IMR-90 (cell line): ENCODE results near the gene LRRC4C. TPM values are rescaled to one million over a fixed set of nuclear protein-coding genes. Genes with fewer than 3 reads are reported as not detected.

Experiments used
- ATAC-seq: fragments of 200-7000 bp; cut with Tn5 transposase; 2 replicates; pipeline ENCODE4 v1.9.1; 2020; ENCODE audit warnings: low read depth, mild to moderate bottlenecking, moderate library complexity
- BruUV-seq: library from RNA; stranded (reverse); fragments of 400-500 nt; replicated peaks from 2 replicates; lab custom pipeline; 2021; lab: Mats Ljungman, UMichigan
- CTCF ChIA-PET: fragments of 300-600 bp; formaldehyde crosslinking; extraction: SDS; loops from one replicate; lab custom pipeline; 2021; ENCODE audit warnings: antibody characterized with exemption; lab: Yijun Ruan, JAX
- POLR2A ChIA-PET: fragments of 300-600 bp; sonication (Branson Sonifier 250); formaldehyde crosslinking; loops from one replicate; lab custom pipeline; 2022; ENCODE audit warnings: antibody characterized with exemption; ENCODE audit not compliant: unreplicated experiment; lab: Charles Lee
- DNase-seq: peaks from one replicate; pipeline ENCODE4 v3.0.0; 2013
- H2AFZ ChIP-seq: replicated peaks from 2 replicates; pipeline ENCODE3; 2013; ENCODE audit warnings: low read length, mild to moderate bottlenecking; ENCODE audit not compliant: poor library complexity
- H2AK5ac ChIP-seq: 2 replicates; pipeline ENCODE4 v1.6.1; 2013; ENCODE audit warnings: low read depth, low read length, inconsistent platforms
- H2AK9ac ChIP-seq: replicated peaks from 2 replicates; pipeline ENCODE3; 2013; ENCODE audit warnings: mild to moderate bottlenecking, low read depth, low read length, moderate library complexity; ENCODE audit not compliant: poor library complexity
- H2BK120ac ChIP-seq: 2 replicates; pipeline ENCODE4 v1.6.1; 2013; ENCODE audit warnings: low read depth, low read length, inconsistent platforms
- H2BK15ac ChIP-seq: 3 replicates; pipeline ENCODE4 v1.6.1; 2013; ENCODE audit warnings: low read depth, low read length, inconsistent platforms
- H2BK20ac ChIP-seq: 2 replicates; pipeline ENCODE4 v1.6.1; 2013; ENCODE audit warnings: low read depth, mild to moderate bottlenecking, inconsistent platforms, low read length, moderate library complexity
- H2BK5ac ChIP-seq: 2 replicates; pipeline ENCODE4 v1.6.1; 2013; ENCODE audit warnings: mild to moderate bottlenecking, low read depth, low read length, inconsistent platforms; ENCODE audit not compliant: poor library complexity, severe bottlenecking
- H3K14ac ChIP-seq: replicated peaks from 2 replicates; pipeline ENCODE4 v1.6.1; 2013; ENCODE audit warnings: low read depth, low read length, inconsistent platforms
- H3K18ac ChIP-seq: 2 replicates; pipeline ENCODE4 v1.6.1; 2013; ENCODE audit warnings: low read depth, low read length, control low read depth
- H3K23ac ChIP-seq: 2 replicates; pipeline ENCODE4 v1.6.1; 2013; ENCODE audit warnings: low read depth, low read length, inconsistent platforms
- H3K27ac ChIP-seq: 2 replicates; pipeline ENCODE4 v1.5.1; 2013; ENCODE audit warnings: mild to moderate bottlenecking, control low read depth, low read length; ENCODE audit not compliant: insufficient read depth
- H3K27me3 ChIP-seq: 2 replicates; pipeline ENCODE4 v1.6.1; 2013; ENCODE audit warnings: low read length; ENCODE audit not compliant: control insufficient read depth, insufficient read depth
- H3K36me3 ChIP-seq: 2 replicates; pipeline ENCODE4 v1.6.1; 2013; ENCODE audit warnings: low read length, mixed read lengths; ENCODE audit not compliant: control insufficient read depth, insufficient read depth
- H3K4ac ChIP-seq: 2 replicates; pipeline ENCODE4 v1.6.1; 2013; ENCODE audit warnings: low read depth, low read length, inconsistent platforms
- H3K4me1 ChIP-seq: 2 replicates; pipeline ENCODE4 v1.6.1; 2013; ENCODE audit warnings: low read length, mixed read lengths; ENCODE audit not compliant: control insufficient read depth, insufficient read depth
- H3K4me2 ChIP-seq: 2 replicates; pipeline ENCODE4 v1.6.1; 2013; ENCODE audit warnings: low read depth, mild to moderate bottlenecking, control low read depth, low read length, moderate library complexity
- H3K4me3 ChIP-seq: 2 replicates; pipeline ENCODE4 v1.5.1; 2013; ENCODE audit warnings: low read depth, mild to moderate bottlenecking, control low read depth, low read length, moderate library complexity; ENCODE audit not compliant: insufficient read depth
- H3K56ac ChIP-seq: 2 replicates; pipeline ENCODE4 v1.6.1; 2013; ENCODE audit warnings: low read length, inconsistent platforms; ENCODE audit not compliant: insufficient read depth; ENCODE audit errors: extremely low read depth
- H3K79me1 ChIP-seq, 2 experiments: 2 replicates each; pipeline ENCODE4 v1.6.1; 2013; ENCODE audit warnings: low read length in 2 of 2, inconsistent platforms in 1 of 2, low read depth in 1 of 2
- H3K9ac ChIP-seq: 2 replicates; pipeline ENCODE4 v1.6.1; 2013; ENCODE audit warnings: low read depth, low read length, control low read depth
- H3K9me1 ChIP-seq: 2 replicates; pipeline ENCODE4 v1.6.1; 2013; ENCODE audit warnings: low read length, inconsistent platforms; ENCODE audit not compliant: insufficient read depth
- H3K9me3 ChIP-seq: 2 replicates; pipeline ENCODE4 v1.6.1; 2013; ENCODE audit warnings: low read length; ENCODE audit not compliant: control insufficient read depth, insufficient read depth
- H4K20me1 ChIP-seq: 2 replicates; pipeline ENCODE4 v1.6.1; 2013; ENCODE audit warnings: low read length, inconsistent platforms; ENCODE audit not compliant: insufficient read depth
- H4K5ac ChIP-seq: 2 replicates; pipeline ENCODE4 v1.6.1; 2013; ENCODE audit warnings: mild to moderate bottlenecking, low read depth, low read length, control low read depth
- H4K8ac ChIP-seq, 2 experiments: 2 replicates each; pipeline ENCODE4 v1.6.1; 2013; ENCODE audit warnings: low read depth in 2 of 2, low read length in 2 of 2, control low read depth in 1 of 2, inconsistent platforms in 1 of 2
- H4K91ac ChIP-seq: 2 replicates; pipeline ENCODE4 v1.6.1; 2013; ENCODE audit warnings: low read depth, low read length, inconsistent platforms; ENCODE audit not compliant: insufficient read depth
- CEBPB ChIP-seq: IDR thresholded peaks from 2 replicates; pipeline ENCODE4 v1.6.1; 2012; ENCODE audit warnings: low read depth, low read length, improper control_type of control experiment
- CHD1 ChIP-seq: IDR thresholded peaks from 2 replicates; pipeline ENCODE4 v1.6.1; 2012; ENCODE audit warnings: low read depth, low read length, improper control_type of control experiment
- CTCF ChIP-seq: conservative IDR thresholded peaks from 2 replicates; pipeline ENCODE4 v1.5.1; 2012; ENCODE audit warnings: mild to moderate bottlenecking, low read depth, low read length, improper control_type of control experiment
- ELK1 ChIP-seq: fragments of 150-350 bp; IDR thresholded peaks from 2 replicates; pipeline ENCODE4 v1.6.1; 2016; ENCODE audit warnings: low read depth, mild to moderate bottlenecking, low read length, moderate library complexity, borderline replicate concordance
- FOS ChIP-seq: fragments of 150-350 bp; IDR thresholded peaks from 2 replicates; pipeline ENCODE4 v1.6.1; 2016; ENCODE audit warnings: low read depth, low read length
- MAFK ChIP-seq: IDR thresholded peaks from 2 replicates; pipeline ENCODE4 v1.6.1; 2012; ENCODE audit warnings: low read depth, low read length, improper control_type of control experiment
- MAZ ChIP-seq: IDR thresholded peaks from 2 replicates; pipeline ENCODE4 v1.6.1; 2012; ENCODE audit warnings: low read depth, mild to moderate bottlenecking, low read length, improper control_type of control experiment, moderate library complexity, borderline replicate concordance
- MXI1 ChIP-seq: IDR thresholded peaks from 2 replicates; pipeline ENCODE4 v1.6.1; 2012; ENCODE audit warnings: low read depth, mild to moderate bottlenecking, low read length, moderate library complexity, borderline replicate concordance
- NFE2L2 ChIP-seq: fragments of 150-350 bp; IDR thresholded peaks from 2 replicates; pipeline ENCODE4 v1.6.1; 2016; ENCODE audit warnings: low read depth, mild to moderate bottlenecking, low read length
- POLR2A ChIP-seq: IDR thresholded peaks from 2 replicates; pipeline ENCODE4 v1.6.1; 2012; ENCODE audit warnings: mild to moderate bottlenecking, low read depth, low read length
- RCOR1 ChIP-seq: IDR thresholded peaks from 2 replicates; pipeline ENCODE4 v1.6.1; 2012; ENCODE audit warnings: mild to moderate bottlenecking, low read length, improper control_type of control experiment; ENCODE audit not compliant: insufficient replicate concordance
- RFX5 ChIP-seq: IDR thresholded peaks from 2 replicates; pipeline ENCODE4 v1.8.0; 2012; ENCODE audit warnings: low read depth, mild to moderate bottlenecking, low read length, moderate library complexity
- SMC3 ChIP-seq: fragments of 150-350 bp; IDR thresholded peaks from 2 replicates; pipeline ENCODE4 v1.6.1; 2016; ENCODE audit warnings: low read depth, mild to moderate bottlenecking, antibody characterized with exemption, low read length, moderate library complexity
- WGBS, 2 experiments: methylation state at CpG; one replicate each; pipeline versions ENCODE4 v1.1.5 to v1.1.7; 2013; ENCODE audit warnings: missing lambda C conversion rate in 2 of 2; ENCODE audit not compliant: insufficient read length in 1 of 2; ENCODE audit errors: extremely low coverage in 2 of 2; 5-methylcytosine and 5-hydroxymethylcytosine counted together
- dilution Hi-C: fragments of 300-500 bp; cut with HindIII; formaldehyde crosslinking; loops from one replicate; pipeline ENCODE4 v1.14.3; 2018; ENCODE audit warnings: low sequenced_read_pairs; ENCODE audit not compliant: unreplicated experiment
- in situ Hi-C: fragments of 300-500 bp; cut with MboI; formaldehyde crosslinking; loops from 3 replicates; pipeline ENCODE4 v1.14.3; 2019; ENCODE audit warnings: low sequenced_read_pairs, inconsistent platforms, mixed read lengths
- intact Hi-C: fragments of 100-400 bp; cut with micrococcal nuclease; formaldehyde crosslinking; loops from 2 replicates; pipeline ENCODE4 v1.10.0; 2022
- polyA plus RNA-seq, 3 experiments: library from polyadenylated mRNA; depleted of rRNA; stranded (reverse); fragments of >200 nt; gene quantifications; 2 replicates each; pipeline ENCODE4 v1.2.3, GENCODE V29; 2012; ENCODE audit warnings: low replicate concordance in 1 of 3
- total RNA-seq: library from RNA; depleted of rRNA; stranded (reverse); fragments of >200 nt; gene quantifications from 2 replicates; pipeline ENCODE4 v1.2.3, GENCODE V29; 2012
- TF ChIP-seq, protein P1 (sequence below): fragments of 150-350 bp; IDR thresholded peaks from 2 replicates; pipeline ENCODE4 v1.6.1; 2017; ENCODE audit warnings: mild to moderate bottlenecking, antibody characterized with exemption, low read length, low read depth

LRRC4C gene
- total and polyA plus RNA-seq, 2 of the 4 experiments (the other 2 are of a cell fraction): under 0.01 to 0.03 TPM

DNA sequence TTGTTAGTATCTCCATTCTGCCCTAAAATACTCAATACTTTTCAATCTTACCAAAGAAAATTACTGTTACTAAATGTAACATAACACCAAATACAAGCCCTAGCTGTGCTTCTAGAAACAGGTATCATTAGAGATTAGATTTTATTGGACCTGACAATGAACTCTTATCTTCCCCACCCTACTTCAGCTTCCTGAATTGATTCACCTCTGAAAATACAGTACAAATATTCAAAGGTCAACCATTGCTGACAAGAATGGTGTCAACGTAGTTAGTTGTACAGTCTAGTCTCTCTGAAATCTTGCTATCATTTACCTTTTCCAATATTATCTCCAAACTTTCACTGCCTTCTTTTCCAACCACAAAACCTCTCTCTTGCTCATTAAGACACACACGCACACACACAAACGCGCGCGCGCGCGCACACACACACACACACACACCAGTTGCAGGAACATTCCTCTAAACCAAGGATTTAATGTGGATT, 22.4 kb downstream of the LRRC4C start:
- DNase-seq: no peak
- in situ Hi-C loops: no loop called here

More for the DNA sequence above, 22.4 kb downstream of the LRRC4C start:
- CTCF ChIA-PET: no interaction called here
- intact Hi-C loops (no loop called here), dilution Hi-C loops (no loop called here)
- H3K4ac ChIP-seq: no peak overlapping the region
- no peaks in the 10 kb centered on the region for H3K79me1 ChIP-seq
- H2BK15ac ChIP-seq: no peak overlapping the region
- H2BK20ac ChIP-seq: no peak overlapping the region
- no peak overlapping the region for H2AK5ac ChIP-seq
- H4K8ac ChIP-seq: no peak overlapping the region
- H4K91ac ChIP-seq: no peak overlapping the region
- no peaks in the 10 kb centered on the region for H3K27me3 ChIP-seq
- H4K5ac ChIP-seq: no peak overlapping the region
- no peaks in the 10 kb centered on the region for H3K4me1 ChIP-seq
- no peak overlapping the region for H3K4me3 ChIP-seq
- no peak overlapping the region for H2AFZ ChIP-seq
- BruUV-seq: no TSS peak
- no peak overlapping the region for H3K9ac ChIP-seq
- POLR2A ChIA-PET: no interaction called here
- no peak overlapping the region for H3K4me2 ChIP-seq
- H3K27ac ChIP-seq: no peak overlapping the region
- H3K18ac ChIP-seq: no peak overlapping the region
- no peak overlapping the region for H3K14ac ChIP-seq
- H3K23ac ChIP-seq: no peak overlapping the region
- no peaks in the 10 kb centered on the region for H4K20me1 ChIP-seq
- no peak for TF ChIP-seq MXI1
- no peak for TF ChIP-seq ELK1
- no peak for TF ChIP-seq CEBPB
- TF ChIP-seq NFE2L2: no peak
- TF ChIP-seq FOS: no peak
- TF ChIP-seq RFX5: no peak
- TF ChIP-seq CHD1: no peak
- TF ChIP-seq SMC3: no peak
- TF ChIP-seq, protein P1, sequence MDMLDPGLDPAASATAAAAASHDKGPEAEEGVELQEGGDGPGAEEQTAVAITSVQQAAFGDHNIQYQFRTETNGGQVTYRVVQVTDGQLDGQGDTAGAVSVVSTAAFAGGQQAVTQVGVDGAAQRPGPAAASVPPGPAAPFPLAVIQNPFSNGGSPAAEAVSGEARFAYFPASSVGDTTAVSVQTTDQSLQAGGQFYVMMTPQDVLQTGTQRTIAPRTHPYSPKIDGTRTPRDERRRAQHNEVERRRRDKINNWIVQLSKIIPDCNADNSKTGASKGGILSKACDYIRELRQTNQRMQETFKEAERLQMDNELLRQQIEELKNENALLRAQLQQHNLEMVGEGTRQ: no peak
- no peak for TF ChIP-seq MAFK
- no peak for TF ChIP-seq CTCF
- TF ChIP-seq RCOR1: no peak
- TF ChIP-seq POLR2A: no peak
- TF ChIP-seq MAZ: no peak
- no peaks in the 10 kb centered on the region for H3K9me1 ChIP-seq
- H2AK9ac ChIP-seq: no peak overlapping the region
- no peaks in the 10 kb centered on the region for H3K36me3 ChIP-seq
- H2BK120ac ChIP-seq: no peak overlapping the region
- no peak for ATAC-seq
- no peaks in the 10 kb centered on the region; the same call in 1 of the 2 replicates for H3K9me3 ChIP-seq
- no peak overlapping the region for H2BK5ac ChIP-seq
- H3K56ac ChIP-seq: no peak overlapping the region
- WGBS, 2 experiments: no CpG with 5 or more reads among the region's 9 CpGs
